ENCODE results near the gene RBMX2. TPM values are rescaled to one million over a fixed set of nuclear protein-coding genes. Genes with fewer than 3 reads are reported as not detected.

The RBMX2 gene
- polyA plus RNA-seq, 1 donor from 2014 or later: 68.9 TPM

GRCh38 chrX:130416785-130417184, 15.0 kb downstream of the RBMX2 start:
- no peaks in the 10 kb centered on the region for H3K9me2 ChIP-seq (ENCODE audit: insufficient read depth, low read length)
- H3K27me3 ChIP-seq (ENCODE audit: insufficient read depth, low read depth, low read length): no peaks in the 10 kb centered on the region
- no peaks in the 10 kb centered on the region for H3F3A ChIP-seq (ENCODE audit: insufficient read depth, low read length, poor library complexity, severe bottlenecking)
- H3K27ac ChIP-seq (ENCODE audit: low read length): no peak overlapping the region
- H4K20me1 ChIP-seq (ENCODE audit: insufficient read depth): no peaks in the 10 kb centered on the region
- H3K4me2 ChIP-seq (ENCODE audit: low read length): no peak overlapping the region
- H2AFZ ChIP-seq (ENCODE audit: low read depth, low read length): no peak overlapping the region
- TF ChIP-seq SMC3 (conservative IDR thresholded peaks at IDR 0.05; ENCODE audit: poor library complexity): no peak
- TF ChIP-seq, protein P1, sequence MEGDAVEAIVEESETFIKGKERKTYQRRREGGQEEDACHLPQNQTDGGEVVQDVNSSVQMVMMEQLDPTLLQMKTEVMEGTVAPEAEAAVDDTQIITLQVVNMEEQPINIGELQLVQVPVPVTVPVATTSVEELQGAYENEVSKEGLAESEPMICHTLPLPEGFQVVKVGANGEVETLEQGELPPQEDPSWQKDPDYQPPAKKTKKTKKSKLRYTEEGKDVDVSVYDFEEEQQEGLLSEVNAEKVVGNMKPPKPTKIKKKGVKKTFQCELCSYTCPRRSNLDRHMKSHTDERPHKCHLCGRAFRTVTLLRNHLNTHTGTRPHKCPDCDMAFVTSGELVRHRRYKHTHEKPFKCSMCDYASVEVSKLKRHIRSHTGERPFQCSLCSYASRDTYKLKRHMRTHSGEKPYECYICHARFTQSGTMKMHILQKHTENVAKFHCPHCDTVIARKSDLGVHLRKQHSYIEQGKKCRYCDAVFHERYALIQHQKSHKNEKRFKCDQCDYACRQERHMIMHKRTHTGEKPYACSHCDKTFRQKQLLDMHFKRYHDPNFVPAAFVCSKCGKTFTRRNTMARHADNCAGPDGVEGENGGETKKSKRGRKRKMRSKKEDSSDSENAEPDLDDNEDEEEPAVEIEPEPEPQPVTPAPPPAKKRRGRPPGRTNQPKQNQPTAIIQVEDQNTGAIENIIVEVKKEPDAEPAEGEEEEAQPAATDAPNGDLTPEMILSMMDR (IDR thresholded peaks at IDR 0.05; ENCODE audit: poor library complexity, severe bottlenecking): no peak
- no peaks in the 10 kb centered on the region for H3K36me3 ChIP-seq (ENCODE audit: insufficient read depth, low read length)
- no peaks in the 10 kb centered on the region for H3K79me2 ChIP-seq (replicated peaks; ENCODE audit: insufficient read depth, low read length)
- H3K9ac ChIP-seq (ENCODE audit: low read length): no peak overlapping the region
- no peak overlapping the region for H3K4me3 ChIP-seq (ENCODE audit: low read length)
- no peaks in the 10 kb centered on the region for H3K9me3 ChIP-seq (ENCODE audit: low read length)

DNA sequence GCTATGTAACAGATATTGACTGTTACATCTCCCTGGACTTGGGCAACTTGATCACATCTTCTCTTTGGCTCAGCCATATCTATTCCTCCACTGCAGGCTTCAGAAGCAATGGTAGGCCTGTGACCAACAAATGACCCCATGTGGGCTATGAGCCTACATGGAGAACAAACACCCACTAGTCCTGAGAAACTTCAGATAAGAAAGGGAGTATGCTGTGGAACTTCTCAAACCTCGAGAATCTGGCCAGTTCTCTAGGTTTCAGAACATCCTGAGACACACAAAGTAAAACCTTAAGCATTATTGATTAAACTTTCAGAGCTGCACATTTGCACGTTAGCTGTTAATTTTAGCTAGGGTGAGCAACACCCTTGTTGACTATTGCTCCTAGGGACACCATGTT, 16.3 kb downstream of the RBMX2 start:
- Histone ChIP-seq H3K27me3 (ENCODE audit: insufficient read depth, low read depth, low read length) (no peaks in the 10 kb centered on the region), H3K4me3 (ENCODE audit: low read length) (no peak overlapping the region), H3K79me2 (replicated peaks; ENCODE audit: insufficient read depth, low read length) (no peaks in the 10 kb centered on the region), H4K20me1 (ENCODE audit: insufficient read depth) (no peaks in the 10 kb centered on the region), H3K36me3 (ENCODE audit: insufficient read depth, low read length) (no peaks in the 10 kb centered on the region), H2AFZ (ENCODE audit: low read depth, low read length) (no peak overlapping the region), H3K27ac (ENCODE audit: low read length) (no peak overlapping the region), H3K9me3 (ENCODE audit: low read length) (no peaks in the 10 kb centered on the region), H3K4me2 (ENCODE audit: low read length) (no peak overlapping the region), H3K9ac (ENCODE audit: low read length) (no peak overlapping the region), H3F3A (ENCODE audit: insufficient read depth, low read length, poor library complexity, severe bottlenecking) (no peaks in the 10 kb centered on the region), H3K9me2 (ENCODE audit: insufficient read depth, low read length) (no peaks in the 10 kb centered on the region)
- no peak for TF ChIP-seq RAD21 (conservative IDR thresholded peaks at IDR 0.05)
- TF ChIP-seq POLR2AphosphoS5 (IDR thresholded peaks at IDR 0.05): no peak

DNA sequence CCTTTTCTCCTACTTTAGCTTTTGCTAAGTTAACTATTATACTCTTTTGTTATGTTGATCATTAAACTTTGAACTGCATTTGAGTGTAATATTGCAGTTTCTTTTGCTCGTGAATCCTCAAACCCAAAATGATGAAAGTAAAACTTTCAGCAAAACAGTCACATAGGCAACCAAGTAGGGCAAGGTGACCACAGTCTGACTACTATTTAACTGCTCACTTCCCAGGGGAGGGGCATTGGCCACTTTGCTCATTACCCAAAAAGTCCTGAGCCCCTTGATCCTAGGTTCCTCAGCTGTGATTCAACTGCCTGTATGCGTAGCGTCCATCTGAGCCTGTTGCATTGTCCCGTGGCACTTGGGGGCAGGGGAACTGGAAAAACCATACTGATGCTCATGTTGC, 17.0 kb downstream of the RBMX2 start:
- no peak overlapping the region for H2AFZ ChIP-seq (ENCODE audit: low read depth, low read length)
- H3F3A ChIP-seq (ENCODE audit: insufficient read depth, low read length, poor library complexity, severe bottlenecking): no peaks in the 10 kb centered on the region
- no peak overlapping the region for H3K9ac ChIP-seq (ENCODE audit: low read length)
- no peaks in the 10 kb centered on the region for H3K79me2 ChIP-seq (replicated peaks; ENCODE audit: insufficient read depth, low read length)
- no peak overlapping the region for H3K4me3 ChIP-seq (ENCODE audit: low read length)
- H3K9me3 ChIP-seq (ENCODE audit: low read length): no peaks in the 10 kb centered on the region
- no peak overlapping the region for H3K27ac ChIP-seq (ENCODE audit: low read length)
- TF ChIP-seq SMC3 (conservative IDR thresholded peaks at IDR 0.05; ENCODE audit: poor library complexity) (no peak), REST (IDR thresholded peaks at IDR 0.05; ENCODE audit: borderline replicate concordance) (no peak), MXI1 (conservative IDR thresholded peaks at IDR 0.05; ENCODE audit: poor library complexity, severe bottlenecking) (no peak), EP300 (conservative IDR thresholded peaks at IDR 0.05; ENCODE audit: poor library complexity, severe bottlenecking) (no peak), RAD21 (conservative IDR thresholded peaks at IDR 0.05) (no peak), EZH2 (IDR thresholded peaks at IDR 0.05; ENCODE audit: borderline replicate concordance, insufficient read depth, low read length, poor library complexity, severe bottlenecking) (no peak), TAF1 (IDR thresholded peaks at IDR 0.05; ENCODE audit: low read depth) (no peak), POLR2AphosphoS5 (IDR thresholded peaks at IDR 0.05) (no peak)
- TF ChIP-seq, protein P1 (IDR thresholded peaks at IDR 0.05; ENCODE audit: poor library complexity, severe bottlenecking): no peak
- no peaks in the 10 kb centered on the region for H4K20me1 ChIP-seq (ENCODE audit: insufficient read depth)
- H3K4me2 ChIP-seq (ENCODE audit: low read length): no peak overlapping the region
- H3K9me2 ChIP-seq (ENCODE audit: insufficient read depth, low read length): no peaks in the 10 kb centered on the region
- no peaks in the 10 kb centered on the region for H3K36me3 ChIP-seq (ENCODE audit: insufficient read depth, low read length)
- H3K27me3 ChIP-seq (ENCODE audit: insufficient read depth, low read depth, low read length): no peaks in the 10 kb centered on the region

Measured in neural cell (in vitro differentiated cells).